GM19043 (cell line): Measurements from ENCODE around the gene SEC22C.
A peak's percentile ranks its signal among the peaks of the same experiment; 100 is the strongest.

Source experiments
- ATAC-seq: cut with Tn5 transposase; IDR thresholded peaks from one replicate; pipeline ENCODE4 v1.9.1; 2021; ENCODE audit warnings: low read depth; ENCODE audit not compliant: unreplicated experiment

Gene SEC22C

GRCh38 chr3:42515976-42516375 is 65.8 kb downstream of the SEC22C start:
- ATAC-seq, result no peak

DNA sequence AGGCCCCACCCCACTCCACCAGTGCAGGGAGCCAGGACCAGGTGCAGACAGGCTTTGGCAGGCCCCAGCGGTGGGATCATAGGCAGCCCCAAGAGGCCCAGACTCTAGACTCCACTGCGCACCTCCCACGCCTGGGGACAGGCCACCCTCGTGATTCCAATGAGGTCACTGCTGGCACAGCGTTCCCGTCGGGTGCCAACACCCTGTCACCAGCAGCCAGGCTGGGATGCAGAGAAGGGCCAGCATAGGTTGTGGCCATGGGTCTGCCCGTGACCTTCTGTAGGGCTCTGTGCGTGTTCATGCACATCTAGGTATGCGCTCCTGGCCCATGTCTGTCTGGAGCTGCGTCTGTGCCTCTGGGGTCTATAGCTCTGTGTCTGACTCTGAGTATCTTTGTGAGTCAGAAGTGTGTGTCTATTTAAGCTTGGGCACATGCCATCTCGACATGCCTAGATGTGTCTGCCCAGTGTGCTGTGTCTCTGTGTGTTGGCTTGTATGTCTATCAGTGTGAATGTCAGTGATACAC is 66.3 kb downstream of the SEC22C start:
- ATAC-seq, result no peak

DNA sequence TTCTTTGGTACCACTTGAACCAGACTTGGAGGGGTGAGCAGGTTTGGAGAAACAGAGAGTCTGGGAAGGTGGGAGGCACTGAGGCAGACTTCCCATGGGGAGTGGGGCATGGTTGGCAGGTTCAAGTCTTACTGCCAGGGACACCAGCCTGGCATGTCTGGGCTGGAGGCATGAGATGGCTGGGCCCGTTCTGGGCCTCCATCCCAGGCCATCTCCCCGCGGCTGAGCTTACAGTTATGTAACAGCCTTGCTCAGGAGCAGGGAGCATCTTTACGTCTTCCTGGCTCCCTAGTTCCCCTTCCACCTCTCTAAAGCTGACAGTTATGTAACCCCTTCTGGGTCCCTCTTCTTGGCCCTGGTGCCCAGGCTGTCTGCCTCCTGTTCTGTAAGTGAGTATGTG is 66.9 kb downstream of the SEC22C start:
- ATAC-seq, result no peak

DNA sequence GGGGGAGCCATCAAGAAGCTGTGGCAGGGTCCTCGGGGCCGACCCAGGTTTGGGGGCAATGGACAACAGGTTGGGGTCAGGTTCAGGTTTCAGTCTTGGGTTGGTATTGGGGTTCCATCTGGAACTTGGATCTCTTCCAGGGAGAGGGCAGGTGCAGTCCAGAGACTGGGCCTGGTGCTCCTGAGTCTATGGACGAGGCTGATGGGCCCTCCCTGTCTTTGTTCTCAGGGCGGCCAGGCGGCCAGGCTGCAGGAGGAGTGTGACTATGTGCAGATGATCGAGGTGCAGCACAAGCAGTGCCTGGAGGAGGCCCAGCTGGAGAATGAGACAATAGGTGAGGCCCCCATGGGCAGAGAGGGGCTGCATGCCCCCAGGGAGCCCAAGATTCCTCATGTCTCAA is 68.2 kb downstream of the SEC22C start:
- ATAC-seq, result no peak

GRCh38 chr3:42513121-42513520 is 68.6 kb downstream of the SEC22C start:
- no peak for ATAC-seq

DNA sequence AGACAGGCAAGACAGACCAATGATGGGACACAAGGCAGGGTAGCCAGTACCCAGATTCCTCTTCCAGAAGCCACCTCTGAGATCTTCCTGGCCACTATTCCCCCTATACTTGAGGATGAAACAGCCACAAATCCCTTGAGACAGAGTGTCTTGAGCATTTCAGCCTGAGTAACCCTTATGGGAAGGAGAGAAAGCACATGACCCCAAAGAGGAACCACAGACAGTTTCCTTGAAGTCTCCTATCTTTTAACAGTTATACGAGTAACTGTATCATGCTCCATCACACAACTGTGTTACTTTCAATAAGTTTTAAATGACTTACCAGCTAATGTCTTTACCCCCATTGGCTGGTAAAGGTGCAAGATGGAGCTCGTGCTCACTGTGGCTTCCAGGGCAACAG is 70.0 kb downstream of the SEC22C start:
- no peak for ATAC-seq

- no peak for ATAC-seq
Measured at GRCh38 chr3:42511201-42511600, 70.6 kb downstream of the SEC22C start.

DNA sequence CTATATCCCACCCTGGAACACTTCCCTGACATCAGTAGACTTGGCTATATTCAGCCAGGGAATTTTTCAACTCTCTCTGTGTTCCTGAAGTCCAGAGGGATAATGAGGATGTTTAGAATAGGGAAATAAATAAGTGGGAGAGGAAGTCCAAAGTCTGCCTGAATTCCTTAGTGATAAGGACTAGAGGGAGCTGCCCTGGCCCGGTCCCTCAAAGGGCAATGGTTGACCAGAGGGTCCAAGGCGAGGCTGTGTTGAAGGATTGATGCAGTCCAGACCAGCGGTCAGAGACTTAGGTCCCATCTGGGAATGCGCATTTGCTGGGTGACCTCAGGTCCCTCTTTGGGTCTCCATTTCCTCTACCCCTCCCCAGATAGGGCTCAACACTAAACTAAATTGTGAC is 71.4 kb downstream of the SEC22C start:
- ATAC-seq, result no peak

- ATAC-seq, result no peak
Measured at GRCh38 chr3:42509111-42509510, 72.7 kb downstream of the SEC22C start.

DNA sequence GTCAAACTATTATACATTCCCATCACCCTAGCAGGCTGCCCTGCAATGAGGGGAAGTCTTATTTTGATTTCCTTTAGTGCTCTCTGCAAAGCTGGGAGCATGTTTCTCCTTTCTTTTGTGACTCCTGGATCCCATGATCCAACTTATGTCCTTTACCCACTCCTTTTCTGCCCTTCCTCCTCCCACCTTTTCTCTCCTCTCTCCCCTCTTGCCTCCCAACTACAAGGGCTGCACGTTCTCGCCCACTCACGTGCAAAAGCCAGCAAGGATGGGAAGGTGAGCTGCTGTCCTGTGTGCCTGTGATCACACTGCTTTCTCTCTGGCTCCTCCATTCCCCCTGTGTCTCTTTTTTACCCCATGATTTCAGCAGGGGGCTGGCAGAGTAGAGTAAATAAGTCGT is 73.2 kb downstream of the SEC22C start:
- ATAC-seq, result no peak

DNA sequence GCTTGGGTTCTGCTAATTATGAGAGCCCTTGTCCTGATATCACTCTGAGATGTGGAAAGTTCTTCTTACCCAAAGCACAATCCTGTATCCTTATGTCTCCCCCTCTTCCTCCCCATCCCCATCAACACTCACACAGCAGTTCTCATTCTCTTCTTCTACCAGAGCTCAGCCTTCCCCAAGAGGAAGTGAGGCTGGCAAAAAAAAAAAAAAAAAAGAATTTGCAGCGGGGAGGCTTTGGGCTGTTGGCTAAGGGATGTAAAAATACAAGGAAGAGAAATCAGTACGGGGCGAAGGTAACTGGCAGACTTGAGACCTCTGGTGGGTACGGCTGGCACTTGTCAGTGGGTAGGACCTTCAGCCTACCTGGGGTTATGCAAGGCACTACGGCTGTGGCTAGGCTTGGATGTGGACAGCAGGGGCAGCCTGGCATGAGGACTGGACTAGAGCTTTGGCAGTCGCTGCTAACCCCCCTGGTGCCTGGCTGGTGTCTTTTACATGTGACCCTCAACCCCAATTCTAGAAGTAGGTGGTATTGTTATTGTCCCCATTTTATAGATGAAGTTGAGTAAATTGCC is 73.9 kb downstream of the SEC22C start:
- no peak for ATAC-seq

- no peak for ATAC-seq
Measured at GRCh38 chr3:42507252-42507651, 74.5 kb downstream of the SEC22C start.

DNA sequence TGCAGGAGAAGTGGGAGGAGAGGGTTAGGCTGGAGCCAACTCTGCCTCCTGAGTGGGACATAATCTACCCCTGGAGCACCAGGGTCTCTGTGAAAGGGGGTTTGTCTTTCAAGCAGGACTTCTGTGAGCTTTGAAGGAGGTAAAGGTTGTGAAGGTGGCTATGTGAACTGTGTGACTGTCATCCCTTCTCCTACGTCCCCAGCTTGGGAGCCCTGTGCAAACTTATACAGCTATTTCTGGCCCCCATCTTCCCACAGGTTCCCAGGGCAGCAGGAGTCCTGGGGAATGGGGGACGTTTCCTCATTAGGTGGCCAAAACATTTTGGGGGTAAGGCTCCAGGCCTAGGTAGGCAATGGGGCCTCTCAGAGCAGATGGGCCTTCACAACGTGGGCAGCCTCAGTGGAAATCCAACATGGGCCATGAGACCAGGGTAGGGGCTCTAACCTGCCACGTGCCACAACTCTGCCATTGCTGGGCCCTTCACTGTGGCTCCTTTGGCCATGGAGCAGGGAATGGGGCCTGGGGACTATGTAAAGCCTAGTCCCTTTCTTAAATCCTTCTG is 75.8 kb downstream of the SEC22C start:
- no peak for ATAC-seq

DNA sequence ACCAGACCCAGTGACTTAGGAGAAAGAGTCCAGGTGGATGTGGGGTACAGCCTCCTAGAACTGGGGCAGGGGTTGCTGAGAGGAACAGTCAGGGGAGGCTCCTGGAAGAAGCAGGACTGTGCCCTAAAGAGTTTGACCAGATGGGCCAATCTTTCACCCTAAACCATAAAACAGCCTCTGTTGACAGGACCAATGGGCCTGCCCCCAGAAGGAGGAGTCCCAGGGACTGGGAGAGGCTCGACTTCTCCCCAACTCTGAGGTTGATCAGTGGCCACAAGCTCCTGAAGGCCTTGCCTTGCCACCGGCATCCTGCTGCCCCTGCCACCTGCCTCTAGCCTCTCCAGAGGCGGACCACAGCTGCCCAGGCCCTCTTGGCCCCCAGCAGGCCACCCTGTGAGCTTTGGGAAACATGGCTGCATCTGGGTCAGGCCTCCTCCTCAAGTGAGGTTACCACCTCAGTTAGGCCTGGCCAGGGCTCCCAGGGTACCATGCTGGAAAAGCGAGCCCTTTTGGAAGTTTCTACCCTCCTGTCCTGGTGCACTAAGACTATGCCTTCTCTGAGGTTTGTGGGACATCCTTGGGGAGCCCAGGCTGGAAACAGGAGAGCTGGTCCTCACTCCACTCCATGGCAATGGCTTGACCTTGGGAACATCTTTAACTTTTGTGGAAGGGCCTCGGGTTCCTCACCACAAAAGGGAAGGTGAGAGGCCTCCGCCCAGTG is 76.5 kb downstream of the SEC22C start:
- ATAC-seq, result no peak

DNA sequence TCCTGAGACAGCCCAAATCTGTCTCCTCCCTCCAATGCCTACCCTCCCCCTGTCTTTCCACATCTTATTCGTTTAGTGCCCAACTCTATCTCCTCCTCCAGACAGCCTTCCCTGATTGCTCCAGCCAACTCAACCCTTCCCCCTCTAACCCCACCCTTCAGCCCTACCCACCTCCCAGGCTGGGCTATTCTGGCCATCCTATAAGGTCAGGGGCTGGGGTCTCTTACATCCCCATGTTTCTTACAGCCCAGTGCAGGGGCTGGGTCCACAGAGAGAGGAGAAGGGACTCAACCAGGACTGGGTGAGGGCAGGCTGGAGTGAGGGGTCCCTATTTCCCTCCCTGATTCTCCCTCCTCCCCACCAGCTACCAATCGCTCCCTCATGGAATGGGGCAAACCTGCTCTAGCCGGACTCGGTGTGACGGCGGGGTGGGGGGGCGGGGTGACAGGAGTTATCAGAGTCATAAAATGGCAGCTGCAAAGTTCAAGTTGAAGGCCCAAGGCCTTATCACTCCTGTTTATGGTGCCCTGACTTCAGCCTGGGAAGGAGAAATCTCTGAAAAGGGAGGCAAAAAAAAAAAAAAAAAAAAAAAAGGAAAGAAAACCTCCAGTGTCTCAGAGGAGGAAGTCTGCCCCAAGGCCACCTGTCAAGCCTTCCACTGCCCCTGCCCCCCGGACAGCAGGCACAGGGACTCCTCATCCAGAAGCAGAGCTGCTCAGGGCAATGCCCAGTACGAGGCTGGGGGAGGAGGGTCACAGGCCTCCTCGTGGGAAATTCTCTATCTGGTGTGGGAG is 77.2 kb downstream of the SEC22C start:
- ATAC-seq, result no peak

DNA sequence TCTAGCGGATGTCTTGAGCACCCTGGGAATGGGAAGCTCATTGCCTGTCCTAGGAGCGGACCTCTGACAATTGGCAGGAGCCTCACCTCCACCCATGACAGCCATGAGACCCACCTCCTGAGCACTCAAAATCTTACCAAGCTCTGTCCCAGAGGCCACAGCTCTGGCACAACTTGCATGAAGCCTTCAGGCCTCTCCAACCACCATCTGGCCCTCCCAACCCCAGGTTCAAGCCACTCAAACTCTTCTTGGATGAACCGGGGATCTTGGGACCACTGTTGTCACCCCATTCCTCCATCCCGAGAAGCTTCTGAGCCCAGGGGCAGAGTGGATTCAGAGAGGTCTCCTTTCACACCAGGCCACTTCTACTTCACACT is 77.8 kb downstream of the SEC22C start:
- ATAC-seq, result no peak

GRCh38 chr3:42503251-42503924 is 78.4 kb downstream of the SEC22C start:
- ATAC-seq, result no peak

DNA sequence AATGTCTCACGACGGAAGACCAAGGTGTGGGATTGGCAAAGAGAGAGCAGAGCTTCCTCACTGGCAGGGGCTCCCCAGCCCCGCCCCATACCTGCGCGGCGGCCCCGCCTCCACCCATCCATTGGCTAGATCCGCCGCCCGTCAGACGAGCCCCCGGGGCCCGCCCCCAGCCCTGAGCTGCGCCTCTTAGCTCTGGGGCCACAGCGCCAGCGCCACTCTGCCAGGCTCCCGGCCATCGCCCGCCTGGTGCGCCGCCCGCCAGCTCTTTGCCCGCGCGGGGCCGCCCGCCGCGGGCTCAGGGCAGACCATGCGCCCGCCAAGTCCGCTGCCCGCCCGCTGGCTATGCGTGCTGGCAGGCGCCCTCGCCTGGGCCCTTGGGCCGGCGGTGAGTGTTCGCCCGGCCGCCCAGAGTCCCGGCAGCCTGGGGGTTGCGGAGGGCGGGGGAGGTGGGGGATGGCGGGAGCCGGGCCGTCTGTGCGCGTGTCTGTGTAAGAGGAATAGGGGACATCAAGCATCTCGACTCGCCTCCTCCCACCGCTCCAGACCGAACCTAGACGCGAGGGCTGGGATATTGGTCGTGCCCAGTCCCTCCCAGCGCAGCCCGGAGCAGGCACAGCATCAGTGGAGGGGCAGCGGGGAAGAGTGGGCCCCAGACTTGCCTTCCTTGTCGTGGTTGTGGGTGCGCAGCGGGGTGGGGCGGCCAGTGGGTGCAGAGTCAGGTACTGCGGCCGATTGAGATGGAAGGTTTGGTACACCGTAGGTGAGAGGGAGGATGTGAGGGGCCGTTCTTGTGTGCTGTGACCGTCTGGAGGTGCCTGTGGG is 79.1 kb downstream of the SEC22C start, which contains the start of gene VIPR1:
VIPR1 (plus strand) TSS at position 215 of the 822 bp plus-strand sequence; CDS start at position 308, 93 bp downstream.
- ATAC-seq, result peak; percentile 85

DNA sequence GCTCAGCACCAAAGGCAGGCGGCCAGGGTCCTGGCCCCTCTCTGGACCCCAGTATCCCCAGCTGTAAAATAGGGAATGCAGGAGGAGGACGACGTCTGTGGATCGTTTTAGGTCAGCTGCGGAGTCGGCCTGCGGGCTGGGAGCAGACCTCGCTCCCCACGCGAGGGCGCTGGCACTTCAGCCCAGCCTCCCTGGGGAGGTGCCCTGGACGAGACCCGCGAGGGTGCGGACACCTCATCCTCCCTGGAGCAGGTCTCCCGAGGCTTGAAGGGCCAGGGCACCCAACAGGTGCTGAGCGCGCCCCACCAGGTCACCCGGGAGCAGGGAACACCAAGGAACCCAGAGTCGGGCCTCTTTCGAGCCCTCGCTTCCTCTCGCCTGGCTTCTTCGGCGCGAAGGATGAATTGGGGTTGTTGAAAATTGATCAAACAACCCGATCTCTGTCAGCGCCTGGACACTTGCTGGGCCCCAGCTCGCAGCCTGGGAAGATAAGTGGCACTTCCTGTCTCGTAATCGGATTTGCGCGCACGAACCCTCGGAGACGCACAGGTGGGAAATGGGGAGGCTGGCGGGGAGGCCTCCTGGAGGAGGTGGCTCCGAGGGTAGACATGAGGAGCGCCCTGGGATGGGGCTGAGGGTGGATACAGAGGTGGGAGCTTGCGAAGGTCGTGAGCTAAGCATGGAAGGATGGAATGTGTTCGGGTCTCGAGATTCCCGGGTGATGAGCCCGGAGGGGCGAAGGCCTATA is 79.9 kb downstream of the SEC22C start:
- peak; percentile 27 for ATAC-seq
